ENCODE data around the gene DBF4. TPM values are rescaled to one million over a fixed set of nuclear protein-coding genes. Genes with fewer than 3 reads are reported as not detected.
A peak's percentile ranks its signal among the peaks of the same experiment; 100 is the strongest.

Gene DBF4
- total RNA-seq, 2 experiments from 2014 or later: 58.1 to 61.9 TPM

- H3K27ac Mint-ChIP-seq: no peak overlapping the region
- DNase-seq (no peak), ATAC-seq (ENCODE audit: poor library complexity) (peak; percentile 48)
- peak overlapping the region; percentile 88 for H3K4me3 Mint-ChIP-seq
- intact Hi-C loops (cut with DNase I, micrococcal nuclease): loop anchor here in 1 of 2 experiments (10.0 kb wide), 1 partner anchor 281 kb away; no protein-coding TSS in a partner anchor
- no peak for TF ChIP-seq CTCF (IDR thresholded peaks at IDR 0.05)
- peak overlapping the region; percentile 65 for H3K4me3 ChIP-seq (ENCODE audit: low read length)
- peaks cover 3% of the 10 kb centered on the region for H3K4me1 Mint-ChIP-seq (ENCODE audit: low read depth)
- H3K27ac ChIP-seq (ENCODE audit: low read depth in 1 of 2, low read length in 2 of 2): no peak overlapping the region
- ChIA-PET POLR2A (interaction anchor here (0.6 to 2.3 kb wide), 7 partner anchors 13 to 781 kb away, joined by 3 to 11 read pairs (median 4); partner anchors contain the start of genes DBF4, DMTF1, RUNDC3B and SLC25A40), CTCF (interaction anchor here (0.7 to 1.4 kb wide), 2 partner anchors 12 to 287 kb away, joined by 3 to 5 read pairs; no protein-coding TSS in a partner anchor)
- H3K9me3 Mint-ChIP-seq: no peaks in the 10 kb centered on the region
- H3K27me3 ChIP-seq (ENCODE audit: control insufficient read depth in 1 of 2, insufficient read depth in 2 of 2, low read length in 2 of 2): no peaks in the 10 kb centered on the region
- peaks cover 15% of the 10 kb centered on the region for H3K4me1 ChIP-seq (ENCODE audit: insufficient read depth, low read length)
- no peaks in the 10 kb centered on the region for H3K36me3 ChIP-seq (ENCODE audit: insufficient read depth, low read length)
- peaks cover 5% of the 10 kb centered on the region for H3K27me3 Mint-ChIP-seq
- no peaks in the 10 kb centered on the region for H3K9me3 ChIP-seq (ENCODE audit: control insufficient read depth in 1 of 2, insufficient read depth in 1 of 2, low read length in 2 of 2)
- H3K36me3 Mint-ChIP-seq (ENCODE audit: low read depth): no peaks in the 10 kb centered on the region
These were observed 57.3 kb downstream of the DBF4 start for GRCh38 chr7:87933605-87933952.

- H3K27me3 ChIP-seq (ENCODE audit: control insufficient read depth in 1 of 2, insufficient read depth in 2 of 2, low read length in 2 of 2): no peaks in the 10 kb centered on the region
- DNase-seq (peak; percentile 55 to 92 (median 75)), ATAC-seq (ENCODE audit: poor library complexity) (peak; percentile 92)
- H3K36me3 ChIP-seq (ENCODE audit: insufficient read depth, low read length): no peaks in the 10 kb centered on the region
- no peaks in the 10 kb centered on the region for H3K9me3 ChIP-seq (ENCODE audit: control insufficient read depth in 1 of 2, insufficient read depth in 1 of 2, low read length in 2 of 2)
- Mint-ChIP-seq H3K36me3 (ENCODE audit: low read depth) (no peaks in the 10 kb centered on the region), H3K4me1 (ENCODE audit: low read depth) (peaks cover 3% of the 10 kb centered on the region), H3K4me3 (peak within 1 kb of the TSS; percentile 88), H3K27ac (no peak within 1 kb of the TSS), H3K27me3 (peaks cover 9% of the 10 kb centered on the region), H3K9me3 (no peaks in the 10 kb centered on the region)
- peaks cover 15% of the 10 kb centered on the region for H3K4me1 ChIP-seq (ENCODE audit: insufficient read depth, low read length)
- intact Hi-C loops (cut with DNase I, micrococcal nuclease): loop anchor here in 1 of 2 experiments (10.0 kb wide), 1 partner anchor 281 kb away; no protein-coding TSS in a partner anchor
- no peak within 1 kb of the TSS for H3K27ac ChIP-seq (ENCODE audit: low read depth in 1 of 2, low read length in 2 of 2)
- ChIA-PET POLR2A (interaction anchor here (0.6 to 2.3 kb wide), 8 partner anchors 10 to 782 kb away, joined by 3 to 11 read pairs (median 4); partner anchors contain the start of genes DBF4, DMTF1, RUNDC3B and SLC25A40), CTCF (interaction anchor here (0.7 to 1.4 kb wide), 2 partner anchors 13 to 286 kb away, joined by 3 to 5 read pairs; no protein-coding TSS in a partner anchor)
- peak within 1 kb of the TSS; percentile 65 for H3K4me3 ChIP-seq (ENCODE audit: low read length)
- TF ChIP-seq CTCF (IDR thresholded peaks at IDR 0.05): no peak
These were observed 57.8 kb downstream of the DBF4 start, which contains the start of gene ADAM22 for GRCh38 chr7:87933953-87934698. ADAM22 (plus strand) TSS chr7:87934251; CDS start chr7:87934466, 215 bp downstream.

- no peak overlapping the region for H3K27ac ChIP-seq (ENCODE audit: low read depth in 1 of 2, low read length in 2 of 2)
- ChIA-PET POLR2A (interaction anchor here (0.6 to 2.3 kb wide), 7 partner anchors 10 to 774 kb away, joined by 3 to 11 read pairs (median 5); partner anchors contain the start of genes DBF4, RUNDC3B, SLC25A40 and SRI), CTCF (no interaction called here)
- intact Hi-C loops (cut with DNase I, micrococcal nuclease): loop anchor here in 1 of 2 experiments (10.0 kb wide), 1 partner anchor 280 kb away; no protein-coding TSS in a partner anchor
- H3K4me1 ChIP-seq (ENCODE audit: insufficient read depth, low read length): peaks cover 15% of the 10 kb centered on the region
- H3K36me3 Mint-ChIP-seq (ENCODE audit: low read depth): no peaks in the 10 kb centered on the region
- H3K9me3 ChIP-seq (ENCODE audit: control insufficient read depth in 1 of 2, insufficient read depth in 1 of 2, low read length in 2 of 2): no peaks in the 10 kb centered on the region
- H3K27me3 Mint-ChIP-seq: peaks cover 9% of the 10 kb centered on the region
- DNase-seq (peak in 5 of 14 experiments; percentile 2 to 43 (median 34)), ATAC-seq (ENCODE audit: poor library complexity) (no peak)
- TF ChIP-seq CTCF (IDR thresholded peaks at IDR 0.05): no peak
- no peak overlapping the region for H3K27ac Mint-ChIP-seq
- H3K4me1 Mint-ChIP-seq (ENCODE audit: low read depth): peaks cover 3% of the 10 kb centered on the region
- H3K36me3 ChIP-seq (ENCODE audit: insufficient read depth, low read length): no peaks in the 10 kb centered on the region
- no peaks in the 10 kb centered on the region for H3K27me3 ChIP-seq (ENCODE audit: control insufficient read depth in 1 of 2, insufficient read depth in 2 of 2, low read length in 2 of 2)
- peak overlapping the region; percentile 88 for H3K4me3 Mint-ChIP-seq
- peak overlapping the region; percentile 65 for H3K4me3 ChIP-seq (ENCODE audit: low read length)
- no peaks in the 10 kb centered on the region for H3K9me3 Mint-ChIP-seq
These were observed 58.5 kb downstream of the DBF4 start for GRCh38 chr7:87934699-87935383.
